Measurements from ENCODE around the gene TMPRSS15.

DNA sequence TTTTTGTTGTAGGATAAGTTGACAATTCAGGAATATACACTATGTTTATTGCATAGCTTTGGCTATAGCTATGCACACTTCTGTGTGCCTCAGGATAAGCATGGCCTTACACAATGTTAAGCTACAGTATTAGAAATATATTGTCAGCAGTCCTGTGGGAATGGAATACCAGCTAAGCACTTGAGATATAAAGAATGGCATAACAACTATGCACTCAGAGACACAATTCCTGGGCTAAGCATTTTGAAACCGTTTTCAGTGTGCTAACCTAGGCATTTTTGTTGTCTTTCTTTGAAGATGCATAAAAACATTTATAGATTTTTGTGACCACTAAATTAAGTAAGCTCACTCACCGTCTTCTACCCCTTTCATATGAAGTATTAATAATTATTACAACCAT lies 46.8 kb downstream of the TMPRSS15 start:
- TF ChIP-seq TARDBP (IDR thresholded peaks at IDR 0.05) (no peak), BHLHE40 (IDR thresholded peaks at IDR 0.05; ENCODE audit: borderline replicate concordance) (no peak), L3MBTL2 (conservative IDR thresholded peaks at IDR 0.05) (no peak), FOXK2 (IDR thresholded peaks at IDR 0.05) (no peak), SUZ12 (IDR thresholded peaks at IDR 0.05) (no peak), NFRKB (IDR thresholded peaks at IDR 0.05) (no peak), SP1 (IDR thresholded peaks at IDR 0.05) (no peak), FOXA1 (IDR thresholded peaks at IDR 0.05) (no peak), CTBP1 (IDR thresholded peaks at IDR 0.05; ENCODE audit: borderline replicate concordance) (no peak), ZNF384 (IDR thresholded peaks at IDR 0.05) (no peak), FOXM1 (IDR thresholded peaks at IDR 0.05; ENCODE audit: borderline replicate concordance) (no peak), ELF4 (IDR thresholded peaks at IDR 0.05) (no peak), HDGF (IDR thresholded peaks at IDR 0.05; ENCODE audit: borderline replicate concordance) (no peak)
- TF ChIP-seq, protein P1, sequence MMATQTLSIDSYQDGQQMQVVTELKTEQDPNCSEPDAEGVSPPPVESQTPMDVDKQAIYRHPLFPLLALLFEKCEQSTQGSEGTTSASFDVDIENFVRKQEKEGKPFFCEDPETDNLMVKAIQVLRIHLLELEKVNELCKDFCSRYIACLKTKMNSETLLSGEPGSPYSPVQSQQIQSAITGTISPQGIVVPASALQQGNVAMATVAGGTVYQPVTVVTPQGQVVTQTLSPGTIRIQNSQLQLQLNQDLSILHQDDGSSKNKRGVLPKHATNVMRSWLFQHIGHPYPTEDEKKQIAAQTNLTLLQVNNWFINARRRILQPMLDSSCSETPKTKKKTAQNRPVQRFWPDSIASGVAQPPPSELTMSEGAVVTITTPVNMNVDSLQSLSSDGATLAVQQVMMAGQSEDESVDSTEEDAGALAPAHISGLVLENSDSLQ (IDR thresholded peaks at IDR 0.05) = no peak

All from HEK293T (cell line).